NCI-H510A (cell line): Measurements from ENCODE around the gene ARFGAP3.
A peak's percentile ranks its signal among the peaks of the same experiment; 100 is the strongest.
"Not testable (repeated sequence)": the region's sequence is repeated elsewhere in the genome, so short reads cannot be mapped to it uniquely, and the experiment has no call there.

Experiments used
- DNase-seq: peaks from one replicate; lab custom pipeline; 2025; lab: John Stamatoyannopoulos, UW

Gene ARFGAP3

DNA sequence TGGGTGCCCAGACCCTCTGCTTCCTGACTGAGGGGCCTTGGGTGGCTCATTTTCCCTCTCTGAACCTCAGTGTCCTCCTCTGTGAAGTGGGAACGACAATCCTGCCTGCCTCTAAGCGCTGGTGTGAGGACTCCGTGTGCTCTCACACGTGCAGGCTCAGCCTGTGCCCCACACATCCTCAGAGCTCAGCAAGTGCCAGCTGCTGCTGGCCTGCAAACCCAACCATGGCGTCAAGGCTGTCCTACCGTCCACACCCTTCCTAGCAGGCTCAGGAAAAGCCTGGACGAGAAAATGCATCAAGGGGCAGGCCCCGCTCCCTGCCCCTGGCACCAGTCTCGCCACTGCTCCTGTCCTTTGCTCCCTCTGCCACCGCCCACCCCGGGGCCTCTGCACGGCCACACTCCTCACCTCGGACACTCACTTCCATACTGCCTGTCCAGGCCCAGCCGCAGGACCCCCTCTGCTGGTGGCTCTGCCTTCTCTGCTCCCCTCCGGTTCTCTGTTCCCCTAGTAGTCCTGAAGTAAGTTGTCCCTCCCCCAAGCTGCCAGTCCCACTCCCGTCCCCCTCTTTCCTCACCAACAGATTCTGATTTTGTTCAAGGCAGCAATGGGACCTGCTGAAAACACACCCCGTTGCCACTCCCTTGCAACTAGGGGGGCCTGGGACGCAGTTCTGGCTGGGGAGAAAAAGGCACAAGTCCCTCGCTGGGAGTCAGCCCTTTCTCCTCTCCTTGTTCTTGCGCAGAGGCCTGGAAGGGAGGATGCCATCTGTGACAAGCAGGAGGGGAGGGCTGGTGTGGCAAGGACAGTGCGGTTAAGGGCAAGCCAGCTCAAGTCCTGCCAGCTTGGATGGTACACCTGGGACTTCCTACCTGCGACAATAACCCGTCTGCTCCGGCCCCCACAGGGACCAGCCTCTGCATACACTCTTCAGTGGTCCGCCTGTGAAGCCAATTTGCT is 62.2 kb downstream of the ARFGAP3 start:
- DNase-seq, result no peak

DNA sequence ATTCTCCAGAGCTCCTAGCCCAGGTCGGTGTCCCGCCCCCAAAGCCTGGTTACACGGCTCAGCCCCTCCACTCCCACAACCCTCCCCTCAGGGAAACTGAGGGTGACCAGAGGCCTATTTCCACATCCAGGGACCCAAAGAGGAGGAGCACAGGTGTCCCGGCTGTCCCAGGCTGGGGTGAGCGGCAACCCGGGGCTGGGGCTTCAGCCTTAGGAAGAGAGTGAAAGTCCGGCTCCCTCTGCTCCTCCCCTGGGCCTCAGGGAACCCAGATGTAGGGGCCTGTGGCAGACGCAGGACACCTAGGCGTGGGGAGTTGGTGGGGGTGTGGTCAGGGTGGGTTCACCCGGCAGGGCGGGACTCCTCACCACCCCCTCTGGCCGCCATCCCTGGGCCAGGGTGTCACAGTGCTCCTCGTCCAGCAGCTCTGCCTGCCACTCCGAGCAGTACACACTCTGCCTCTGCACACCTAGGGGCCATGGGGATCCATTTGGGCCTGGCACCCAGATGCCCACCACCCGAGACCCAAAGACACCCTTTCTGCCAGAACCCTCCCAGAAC is 63.1 kb downstream of the ARFGAP3 start:
- DNase-seq, result no peak

DNA sequence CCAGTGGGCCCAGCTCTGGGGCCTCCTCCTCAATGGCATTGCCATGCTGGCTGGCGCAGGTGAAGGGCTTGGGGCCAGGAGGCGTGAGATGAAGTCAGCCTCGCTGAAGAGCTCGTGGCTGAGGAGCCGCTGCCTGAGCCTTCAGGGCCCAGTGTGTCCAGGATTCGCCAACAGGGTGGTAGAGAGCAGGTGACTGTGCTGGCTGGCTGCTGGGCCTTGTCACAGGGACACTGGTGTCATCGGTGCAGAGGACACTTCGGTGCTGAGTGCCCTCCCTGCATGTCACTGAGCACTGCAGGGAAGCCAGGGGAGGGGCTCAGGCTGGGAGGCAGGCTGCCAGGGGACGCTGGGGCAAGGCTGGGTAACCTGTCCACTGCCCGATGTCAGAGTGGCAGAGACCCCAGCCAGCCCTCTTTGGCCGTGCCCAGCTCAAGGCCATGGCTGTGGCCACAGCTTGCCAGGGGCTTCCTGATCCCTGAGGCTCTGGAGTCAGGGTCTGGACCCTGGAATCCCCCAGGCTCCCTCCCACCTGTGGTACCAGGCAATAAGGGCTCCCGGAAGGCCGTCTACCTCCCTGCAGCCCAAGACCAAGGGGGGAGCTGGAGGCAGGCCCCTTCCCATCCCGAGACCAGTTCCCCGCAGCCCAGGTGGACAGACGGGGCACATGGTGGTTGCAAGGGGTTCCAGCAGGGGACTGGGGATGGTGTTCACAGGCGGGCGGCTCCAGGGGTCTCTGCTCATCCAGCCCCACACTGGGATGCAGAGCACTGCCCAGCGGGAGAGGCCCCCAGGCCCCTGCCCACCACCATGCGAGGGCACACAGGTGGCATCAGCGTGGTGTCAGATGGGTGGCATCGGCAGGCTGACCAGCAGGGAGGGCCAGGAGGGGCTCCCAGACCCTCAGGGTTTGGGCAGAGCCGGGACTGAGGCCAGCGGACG is 63.9 kb downstream of the ARFGAP3 start:
- no peak for DNase-seq

DNA sequence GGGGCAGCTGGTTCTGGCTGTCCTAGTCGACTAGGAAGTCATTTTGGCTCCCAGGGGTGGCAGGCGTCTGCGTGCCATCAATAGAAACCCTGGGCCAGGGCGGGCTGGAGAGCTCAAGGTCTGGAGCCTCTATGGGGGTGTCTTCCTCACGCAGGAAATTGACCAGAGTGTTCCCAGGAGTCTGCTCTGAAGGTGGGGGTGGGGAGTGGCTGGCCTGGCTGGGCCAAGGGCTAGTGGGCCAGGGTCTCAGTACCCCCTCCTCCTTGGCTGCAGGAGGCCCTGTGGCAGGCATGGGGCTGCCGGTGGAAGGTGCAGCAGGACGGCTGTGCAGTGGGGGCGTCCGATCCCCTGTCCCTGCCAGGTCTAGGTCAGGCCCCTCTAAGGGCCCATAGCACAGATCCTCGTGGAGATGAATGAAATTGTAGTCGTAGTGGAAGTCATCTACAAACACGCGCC is 64.6 kb downstream of the ARFGAP3 start:
- no peak for DNase-seq

DNA sequence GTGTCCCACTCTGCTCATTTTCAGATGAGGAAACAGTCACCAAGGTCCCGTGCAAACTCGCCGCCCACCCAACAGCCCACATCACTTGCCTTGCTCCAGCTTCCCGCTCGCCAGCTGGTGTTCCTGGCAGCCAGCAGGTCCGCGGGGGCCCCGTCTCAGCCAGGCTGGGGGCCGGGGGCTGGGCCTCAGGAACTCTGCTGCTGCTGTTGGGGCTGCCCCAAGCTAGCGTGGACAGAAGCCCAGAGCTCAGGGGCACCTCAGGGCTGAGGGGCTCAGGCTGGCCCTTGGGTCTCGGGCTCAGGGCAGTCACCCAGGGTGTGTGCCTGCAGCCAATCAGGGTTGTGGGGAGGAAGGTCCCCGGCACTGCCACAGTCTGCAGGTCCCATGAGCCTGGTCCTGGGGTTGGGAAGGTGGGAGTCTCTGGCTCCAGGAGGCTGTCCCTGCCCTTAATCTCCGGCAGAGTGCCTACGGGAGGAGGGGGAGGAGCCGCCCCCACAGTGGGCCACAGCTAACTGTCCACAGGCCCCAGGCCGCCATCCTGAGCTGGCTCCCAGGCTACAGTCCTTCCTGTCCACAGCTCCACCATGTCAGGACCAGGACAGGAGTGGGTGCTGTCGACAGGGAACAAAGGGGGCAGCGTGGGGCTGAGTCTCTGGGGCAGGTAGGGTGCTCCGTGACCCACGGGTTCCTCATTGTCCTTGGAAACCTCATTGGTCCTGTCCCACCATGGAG is 65.2 kb downstream of the ARFGAP3 start:
- no peak for DNase-seq

- no peak for DNase-seq
Observed at GRCh38 chr22:42788466-42788865, 68.6 kb downstream of the ARFGAP3 start.

DNA sequence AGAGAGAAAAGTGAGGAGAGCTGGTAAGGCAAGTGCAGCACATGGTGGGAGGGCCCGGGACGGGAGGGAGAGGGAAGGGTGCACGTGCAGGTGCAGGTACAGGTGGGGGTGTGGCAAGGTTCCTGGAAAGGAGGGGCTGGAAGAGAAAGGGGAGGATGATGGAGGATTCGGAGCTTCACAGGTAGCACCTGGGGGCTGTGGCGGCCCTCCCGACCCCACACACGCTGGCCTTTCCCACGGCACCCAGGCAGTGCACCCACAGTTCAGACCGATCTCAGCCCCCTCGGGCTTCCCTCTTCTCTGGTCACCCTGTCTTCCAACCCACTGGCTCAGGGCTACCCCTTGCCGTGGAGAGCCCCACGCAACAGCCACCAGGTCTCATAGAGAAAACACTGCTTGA is 69.1 kb downstream of the ARFGAP3 start:
- DNase-seq, result no peak

DNA sequence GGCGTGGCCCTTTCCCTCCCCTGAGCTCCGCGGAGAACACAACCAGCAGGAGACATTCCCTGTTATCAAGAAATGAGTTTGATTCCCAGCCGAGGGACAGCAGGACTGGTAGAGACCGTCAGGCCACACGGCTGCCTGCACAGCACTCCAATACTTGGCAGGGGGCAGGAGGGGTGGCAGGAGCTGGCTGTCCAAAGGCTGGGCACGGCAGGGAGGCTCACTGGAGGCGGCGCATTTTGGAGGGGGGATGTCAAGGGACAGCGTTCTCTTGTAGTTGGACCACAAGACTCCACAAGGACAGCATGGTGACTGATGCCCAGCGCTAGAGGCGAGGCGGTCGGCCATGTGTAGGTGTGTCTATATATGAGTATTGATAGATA is 69.7 kb downstream of the ARFGAP3 start:
- DNase-seq, result no peak

- no peak for DNase-seq
Observed at GRCh38 chr22:42786606-42787356, 70.3 kb downstream of the ARFGAP3 start.

DNA sequence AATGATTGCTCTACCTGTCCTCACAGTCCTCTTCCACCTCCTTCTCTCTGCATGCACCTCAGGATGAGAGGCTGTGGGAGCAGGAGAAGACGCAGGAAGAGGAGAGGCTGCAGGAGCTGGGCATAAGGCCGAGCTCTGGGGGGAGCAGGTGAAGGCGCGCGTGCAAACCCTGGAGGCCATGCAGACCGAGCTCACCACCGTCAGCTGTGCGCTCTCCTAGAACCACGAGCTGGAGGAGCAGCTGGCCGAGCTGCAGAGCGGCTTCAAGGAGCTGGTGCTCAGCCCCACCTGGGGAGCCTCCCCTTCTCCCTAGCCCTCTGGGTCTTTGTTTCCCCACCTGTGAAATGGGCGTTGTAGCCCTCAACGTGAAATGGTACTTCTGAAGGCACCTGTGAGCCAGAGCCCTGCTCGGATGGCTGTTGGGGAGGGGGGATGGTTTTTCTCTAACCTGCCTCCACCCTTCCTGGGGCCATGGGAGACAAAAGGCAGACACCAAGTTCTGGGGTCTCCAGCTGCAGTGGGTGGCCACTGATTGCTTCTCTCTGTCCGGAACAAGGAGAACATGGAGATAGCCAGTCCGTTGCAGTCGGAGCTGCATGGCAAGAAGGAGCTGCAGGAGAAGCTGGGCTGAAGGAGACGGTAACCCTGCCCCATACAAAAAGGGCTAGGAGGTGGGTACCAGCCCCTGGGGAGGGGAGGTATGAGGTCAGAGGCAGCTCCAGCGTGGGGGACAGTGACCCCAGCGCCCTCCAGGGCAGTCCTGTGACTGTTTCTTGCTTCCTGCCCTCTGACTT is 71.2 kb downstream of the ARFGAP3 start:
- DNase-seq, result no peak

DNA sequence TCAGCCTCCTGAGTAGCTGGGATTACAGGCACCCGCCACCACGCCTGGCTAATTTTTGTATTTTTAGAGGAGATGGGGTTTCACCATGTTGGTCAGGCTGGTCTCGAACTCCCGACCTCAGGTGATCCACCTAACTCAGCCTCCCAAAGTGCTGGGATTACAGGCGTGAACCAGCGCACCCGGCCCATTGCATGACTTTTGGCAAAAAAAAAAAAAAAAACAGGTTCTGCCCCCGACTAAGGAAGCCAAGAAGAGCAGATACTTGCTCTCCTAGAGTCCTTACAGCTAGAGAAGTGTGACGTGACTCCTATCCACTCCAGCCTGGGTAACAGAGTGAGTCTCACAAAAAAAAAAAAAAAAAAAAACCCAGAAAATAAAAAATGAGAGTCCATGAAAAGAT is 74.8 kb downstream of the ARFGAP3 start:
- DNase-seq, result not testable (repeated sequence)

DNA sequence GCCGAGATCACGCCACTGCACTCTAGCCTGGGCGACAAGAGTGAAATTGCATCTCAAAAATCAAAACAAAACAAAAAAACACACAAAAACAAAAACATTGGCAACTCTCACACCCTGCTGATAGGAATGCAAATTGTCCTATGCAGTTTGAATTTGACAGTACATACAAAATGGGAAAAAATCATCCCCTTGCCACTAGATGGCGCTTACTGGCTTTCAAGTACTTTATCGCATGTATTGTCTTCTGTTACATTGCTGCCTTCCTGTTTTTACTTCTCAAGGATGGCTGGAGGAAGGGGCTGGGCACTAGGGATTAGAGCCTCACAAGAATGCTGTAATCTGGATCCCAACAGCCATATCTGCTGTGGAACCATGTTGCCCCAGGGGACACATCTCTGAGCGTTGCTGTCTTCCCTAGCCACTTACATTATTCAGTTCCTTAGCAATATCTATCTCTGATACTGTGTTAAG is 77.0 kb downstream of the ARFGAP3 start:
- DNase-seq, result peak; percentile 45

GRCh38 chr22:42777126-42777525 is 79.9 kb downstream of the ARFGAP3 start:
- no peak for DNase-seq

DNA sequence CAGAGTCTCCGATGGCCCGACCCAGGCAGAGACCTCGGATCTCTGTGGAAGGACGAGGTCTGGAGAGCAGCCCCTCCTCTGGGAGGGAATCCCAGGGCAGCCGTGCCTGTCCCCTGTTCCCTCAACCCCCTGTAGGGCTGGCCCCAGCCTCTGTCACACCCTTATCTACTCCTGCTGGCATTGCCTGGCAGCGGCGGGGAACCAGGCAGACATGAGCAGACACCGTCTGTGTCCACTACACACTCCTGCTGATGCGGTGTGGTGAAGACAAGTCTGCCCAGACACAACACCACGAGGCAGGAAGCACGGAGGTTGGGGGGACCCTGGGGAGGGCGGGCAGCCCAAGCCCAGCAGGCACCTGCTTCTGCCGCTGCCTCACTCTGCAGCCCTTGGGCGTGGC is 83.9 kb downstream of the ARFGAP3 start:
- DNase-seq, result peak; percentile 49

- DNase-seq, result no peak
Observed at GRCh38 chr22:42772647-42773046, 84.4 kb downstream of the ARFGAP3 start.

GRCh38 chr22:42770941-42771647 is 86.0 kb downstream of the ARFGAP3 start:
- no peak for DNase-seq

DNA sequence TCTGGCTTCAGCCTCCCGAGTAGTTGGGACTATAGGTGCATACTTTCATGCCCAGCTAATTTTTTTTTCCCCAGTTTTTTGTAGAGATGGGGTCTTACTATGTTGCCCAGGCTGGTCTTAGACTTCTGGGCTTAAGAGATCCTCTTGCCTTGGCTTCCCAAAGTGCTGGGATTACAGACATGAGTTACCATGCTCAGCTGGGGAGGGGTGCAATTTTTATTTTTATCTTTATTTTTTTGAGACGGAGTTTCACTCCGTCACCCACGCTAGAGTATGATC is 86.7 kb downstream of the ARFGAP3 start:
- no peak for DNase-seq

DNA sequence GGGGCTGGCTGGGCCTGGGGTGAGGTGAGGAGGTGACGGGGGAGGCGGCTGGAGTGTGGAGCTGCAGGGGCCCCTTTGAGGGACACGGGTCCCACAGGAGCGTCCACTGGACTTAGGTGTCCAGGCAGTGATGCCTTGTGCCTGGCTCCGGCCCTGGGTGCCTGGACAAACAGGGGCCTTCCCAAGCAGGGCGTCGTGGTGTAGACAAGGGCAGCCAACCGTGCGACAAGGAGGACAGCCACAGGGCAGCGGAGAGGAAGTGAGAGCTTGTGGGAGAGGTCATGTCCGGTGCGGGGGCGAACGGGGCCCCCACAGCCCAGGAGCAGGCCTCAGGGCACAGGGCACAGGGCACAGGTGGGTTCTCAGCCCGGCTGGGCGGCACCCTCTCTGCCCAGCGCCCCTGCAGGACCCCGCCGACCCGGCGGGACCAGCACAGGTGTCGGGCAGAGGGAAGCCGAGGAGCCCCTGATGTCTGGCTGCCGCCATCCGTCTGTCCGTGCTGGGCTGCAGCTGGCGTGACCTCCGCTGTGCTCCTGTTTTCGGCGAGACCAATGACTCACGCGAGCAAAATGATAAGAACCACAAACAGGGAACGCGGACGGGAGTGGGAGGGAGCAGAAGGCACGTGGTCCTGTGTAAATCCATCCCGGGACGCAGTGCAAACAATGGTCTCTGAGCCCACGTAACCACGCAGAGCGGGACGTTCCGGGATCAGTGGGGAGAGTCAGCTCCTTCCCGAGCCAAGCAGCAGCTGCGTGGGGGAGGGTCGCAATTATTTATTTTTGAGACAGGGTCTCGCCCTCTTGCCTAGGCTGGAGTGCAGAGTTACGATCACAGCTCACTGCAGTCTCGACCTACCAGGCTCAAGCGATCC is 87.3 kb downstream of the ARFGAP3 start:
- DNase-seq, result no peak

- DNase-seq, result no peak
Observed at GRCh38 chr22:42769238-42769573, 87.9 kb downstream of the ARFGAP3 start.
